Measurements from ENCODE around the gene PRKCB.

PRKCB gene

DNA sequence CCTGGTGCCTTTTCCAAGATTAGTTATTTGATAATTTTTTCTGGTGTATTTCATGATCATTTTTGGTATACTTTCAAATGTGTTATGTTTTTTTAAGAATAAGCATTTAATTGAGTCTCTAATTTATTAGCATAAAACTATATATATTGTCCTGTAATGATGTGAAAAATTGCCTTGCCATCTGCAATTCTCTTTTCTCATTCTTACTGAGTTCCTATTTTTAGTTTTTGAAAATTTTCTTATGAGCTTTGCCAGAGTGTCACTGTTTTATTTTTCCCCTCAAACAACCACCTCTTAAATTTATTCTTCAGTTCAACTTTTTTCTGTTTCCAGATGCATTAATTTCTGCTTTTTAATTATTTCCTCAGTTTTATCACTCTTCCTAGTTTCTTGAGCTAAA is 59.3 kb downstream of the PRKCB start:
- H3K4me3 Mint-ChIP-seq, result peak overlapping the region in 1 of 2 donors; percentile 39
- peaks cover 0 to 1% of the 10 kb centered on the region in 2 donors for H3K9me3 Mint-ChIP-seq
- no peak overlapping the region for H3K27ac Mint-ChIP-seq
- DNase-seq, result no peak
- no peak for ATAC-seq (replicated peaks)
- H3K4me1 Mint-ChIP-seq, result peaks cover 48 to 74% of the 10 kb centered on the region in 2 donors
- no peaks in the 10 kb centered on the region for H3K27me3 Mint-ChIP-seq
- H3K36me3 Mint-ChIP-seq, result peaks cover 24 to 39% of the 10 kb centered on the region in 2 donors

DNA sequence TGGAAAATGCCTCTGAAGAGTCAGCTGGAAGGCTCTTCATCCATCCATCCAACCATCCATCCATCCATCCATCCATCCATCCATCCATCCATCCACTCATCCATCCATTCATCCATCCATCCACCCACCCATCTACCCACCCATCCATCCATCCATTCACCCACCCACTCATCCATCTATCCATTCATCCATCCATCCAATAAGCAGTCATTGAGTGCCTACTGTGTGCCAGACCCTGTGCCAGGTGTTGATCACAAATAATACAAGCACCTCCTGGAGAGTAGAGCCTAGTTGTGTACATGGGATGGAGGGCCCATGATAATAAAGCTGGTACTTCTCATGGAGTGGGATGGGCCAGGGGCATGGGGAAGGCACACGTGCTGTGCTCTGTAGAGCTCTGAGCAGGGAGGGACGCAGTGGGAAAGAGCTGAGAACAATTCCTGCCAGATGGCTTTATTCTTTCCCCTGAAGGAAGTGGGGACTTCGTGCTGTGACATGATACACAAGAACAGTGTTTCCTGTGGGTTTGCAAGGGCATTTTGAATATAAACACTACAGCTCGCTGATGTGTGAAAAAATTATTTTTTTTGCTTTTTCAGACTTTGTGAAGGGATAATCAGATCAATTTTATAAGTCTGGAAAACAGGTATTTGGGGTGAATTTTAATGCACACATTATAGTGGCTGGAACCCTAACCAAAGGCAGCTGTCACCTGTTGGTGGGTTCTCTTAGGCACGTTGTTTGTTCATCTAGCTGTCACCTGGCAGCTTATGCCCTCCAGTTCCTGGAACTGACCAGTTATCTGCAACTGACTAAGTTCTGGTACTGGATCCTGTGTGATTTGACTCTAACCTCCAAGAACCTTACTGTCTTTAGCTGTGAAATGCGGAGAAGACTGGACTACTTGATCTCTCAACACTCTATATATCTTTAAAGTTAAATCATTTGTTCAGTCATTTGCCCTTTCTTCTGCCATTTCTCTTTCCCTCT is 61.3 kb downstream of the PRKCB start:
- Mint-ChIP-seq H3K27ac (peak overlapping the region; percentile 88), H3K36me3 (peaks cover 21 to 44% of the 10 kb centered on the region in 2 donors), H3K27me3 (no peaks in the 10 kb centered on the region), H3K4me3 (peak overlapping the region; percentile 57 to 61), H3K9me3 (peaks cover 0 to 1% of the 10 kb centered on the region in 2 donors), H3K4me1 (peaks cover 49 to 84% of the 10 kb centered on the region in 2 donors)
- ATAC-seq (replicated peaks) (peak; percentile 83 to 90), DNase-seq (no peak)

DNA sequence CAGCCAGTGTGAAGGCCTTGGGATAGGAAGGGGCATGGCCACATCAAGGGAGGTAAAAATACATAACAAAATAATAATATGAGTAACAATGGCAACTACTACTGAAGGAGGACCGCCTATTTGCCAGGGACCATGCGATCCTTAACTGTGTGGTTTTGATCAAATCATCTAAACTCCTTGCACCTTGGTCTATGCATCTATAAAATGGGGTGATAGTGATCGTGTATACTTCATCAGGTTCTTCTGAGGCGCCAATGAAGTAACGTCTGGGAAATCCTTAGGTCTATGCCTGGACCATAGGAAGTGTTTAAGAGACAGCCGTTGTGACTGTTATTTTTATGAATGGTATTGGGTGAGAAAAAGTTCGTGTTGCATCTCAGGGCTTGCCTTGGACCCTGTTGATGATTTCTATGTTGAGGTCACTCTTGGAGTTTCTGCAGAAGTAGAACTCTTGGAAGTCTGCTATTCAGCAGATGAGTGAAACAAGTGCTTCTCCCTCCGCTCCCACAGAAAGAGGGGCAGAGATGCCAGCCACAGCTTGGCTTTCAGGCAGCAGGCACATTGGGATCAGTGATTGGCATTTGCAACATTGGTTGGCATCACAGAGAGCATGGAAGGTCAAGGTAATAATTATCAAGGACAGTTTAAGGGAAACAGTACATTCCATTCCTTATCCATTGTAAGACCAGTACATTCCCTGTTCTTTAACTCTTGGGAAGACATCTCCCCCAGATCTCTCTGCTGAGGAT is 63.1 kb downstream of the PRKCB start:
- no peak overlapping the region for H3K4me3 Mint-ChIP-seq
- H3K27ac Mint-ChIP-seq, result no peak overlapping the region
- ATAC-seq (replicated peaks) (no peak), DNase-seq (no peak)
- H3K27me3 Mint-ChIP-seq, result no peaks in the 10 kb centered on the region
- H3K4me1 Mint-ChIP-seq, result peaks cover 55 to 92% of the 10 kb centered on the region in 2 donors
- H3K9me3 Mint-ChIP-seq, result peaks cover 0 to 1% of the 10 kb centered on the region in 2 donors
- H3K36me3 Mint-ChIP-seq, result peaks cover 21 to 32% of the 10 kb centered on the region in 2 donors

DNA sequence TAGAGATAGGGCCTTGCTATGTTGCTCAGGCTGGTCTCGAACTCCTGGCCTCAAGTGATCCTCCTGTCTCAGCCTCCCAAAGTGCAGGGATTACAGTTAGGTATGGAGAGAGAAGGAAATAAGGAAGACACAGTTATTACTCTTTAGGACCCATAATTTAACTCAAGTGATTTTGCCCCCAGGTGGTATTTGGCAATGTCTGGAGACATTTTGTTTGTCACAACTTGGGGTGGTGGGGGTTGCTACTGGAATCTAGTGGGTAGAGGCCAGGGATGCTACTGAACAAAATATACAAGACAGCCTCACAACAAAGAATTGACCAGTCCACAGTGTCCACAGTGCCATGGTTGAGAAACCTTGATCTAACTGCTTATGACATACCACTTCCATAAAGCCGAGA is 64.1 kb downstream of the PRKCB start:
- no peaks in the 10 kb centered on the region for H3K9me3 Mint-ChIP-seq
- H3K4me3 Mint-ChIP-seq, result no peak overlapping the region
- peaks cover 15 to 23% of the 10 kb centered on the region in 2 donors for H3K36me3 Mint-ChIP-seq
- H3K27me3 Mint-ChIP-seq, result no peaks in the 10 kb centered on the region
- ATAC-seq (replicated peaks) (no peak), DNase-seq (no peak)
- H3K27ac Mint-ChIP-seq, result no peak overlapping the region
- peaks cover 57 to 92% of the 10 kb centered on the region in 2 donors for H3K4me1 Mint-ChIP-seq

DNA sequence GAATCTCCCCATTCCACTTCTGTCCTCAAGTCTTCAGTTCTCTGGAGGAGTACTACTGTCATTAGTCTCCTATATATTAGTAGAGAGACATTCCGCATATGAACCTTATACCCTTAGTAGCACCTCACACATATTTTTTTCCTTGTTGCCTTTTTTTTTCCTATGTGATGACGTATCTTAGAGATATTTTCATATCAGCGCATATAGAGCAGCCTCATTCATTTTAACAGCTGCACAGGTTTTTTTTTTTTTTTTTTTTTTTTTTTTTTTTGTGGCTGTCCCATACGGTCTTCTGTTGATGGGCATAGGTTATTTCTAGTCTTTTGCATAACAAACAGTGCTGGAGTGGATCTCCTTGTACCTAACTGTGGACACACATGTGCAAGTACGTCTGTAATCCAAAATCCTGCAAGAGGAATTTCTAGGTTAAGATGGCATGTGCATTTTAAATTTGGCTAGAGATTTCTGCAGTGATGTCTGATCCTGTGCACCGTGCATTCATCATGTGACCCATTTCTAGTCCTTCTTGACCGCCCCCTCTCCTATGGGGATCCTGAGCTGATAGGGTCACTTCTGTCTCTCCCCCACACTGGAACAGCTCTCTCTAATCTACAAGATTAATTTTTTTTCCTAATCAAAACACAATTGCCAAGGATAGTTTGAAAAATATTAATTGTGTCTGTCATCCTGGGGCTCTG is 64.8 kb downstream of the PRKCB start:
- Mint-ChIP-seq H3K4me1 (peaks cover 59 to 93% of the 10 kb centered on the region in 2 donors), H3K9me3 (no peaks in the 10 kb centered on the region), H3K27me3 (no peaks in the 10 kb centered on the region), H3K4me3 (peak overlapping the region; percentile 70 to 73), H3K36me3 (peaks cover 14 to 22% of the 10 kb centered on the region in 2 donors), H3K27ac (peak overlapping the region; percentile 84)
- DNase-seq (no peak), ATAC-seq (replicated peaks) (peak in 1 of 2 donors; percentile 22)

DNA sequence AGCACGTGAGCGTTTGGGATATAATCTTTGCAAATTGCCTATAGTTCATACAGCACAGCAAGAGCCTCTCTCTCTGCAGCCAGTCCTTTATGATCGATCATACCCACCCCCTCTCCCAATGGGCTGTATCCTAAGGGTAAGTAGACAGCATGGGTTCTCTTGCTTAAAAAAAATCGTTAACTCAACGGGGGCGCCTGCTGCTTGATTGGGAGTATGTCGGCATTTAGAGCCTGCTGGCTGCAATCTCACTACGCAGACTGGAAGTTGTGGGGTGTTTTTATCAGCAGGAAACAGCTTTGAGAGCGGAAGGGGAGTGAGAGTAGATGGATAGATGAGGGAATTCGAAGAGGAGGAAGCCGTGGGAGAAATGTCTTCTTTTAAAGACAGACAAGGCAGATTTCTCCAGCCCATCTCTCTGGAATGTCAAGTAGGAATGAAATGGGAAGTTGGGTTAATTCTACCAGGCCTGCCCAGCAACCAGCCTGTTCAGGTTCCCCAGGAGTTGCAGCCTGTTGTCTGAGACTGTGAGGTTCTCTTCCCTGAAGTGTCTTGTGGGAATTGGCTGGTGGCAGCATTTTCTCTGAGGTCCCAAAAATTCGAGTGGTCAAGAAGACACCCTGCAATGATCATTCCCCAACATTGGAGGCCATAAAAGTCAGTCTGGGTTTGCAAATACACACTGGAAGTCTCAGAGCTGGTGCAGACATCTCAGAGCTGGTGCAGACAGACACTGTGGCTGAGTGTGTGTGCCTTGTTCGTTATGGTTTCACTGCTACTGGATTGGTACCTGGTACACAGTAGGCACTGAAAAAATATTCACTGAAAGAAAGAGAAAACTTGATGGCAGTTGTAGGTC is 65.6 kb downstream of the PRKCB start:
- peaks cover 63 to 96% of the 10 kb centered on the region in 2 donors for H3K4me1 Mint-ChIP-seq
- H3K36me3 Mint-ChIP-seq, result peaks cover 14 to 22% of the 10 kb centered on the region in 2 donors
- ATAC-seq (replicated peaks), result no peak
- no peaks in the 10 kb centered on the region for H3K9me3 Mint-ChIP-seq
- H3K4me3 Mint-ChIP-seq, result peak overlapping the region; percentile 70 to 73
- peak overlapping the region; percentile 84 for H3K27ac Mint-ChIP-seq
- no peaks in the 10 kb centered on the region for H3K27me3 Mint-ChIP-seq
- DNase-seq, result no peak

DNA sequence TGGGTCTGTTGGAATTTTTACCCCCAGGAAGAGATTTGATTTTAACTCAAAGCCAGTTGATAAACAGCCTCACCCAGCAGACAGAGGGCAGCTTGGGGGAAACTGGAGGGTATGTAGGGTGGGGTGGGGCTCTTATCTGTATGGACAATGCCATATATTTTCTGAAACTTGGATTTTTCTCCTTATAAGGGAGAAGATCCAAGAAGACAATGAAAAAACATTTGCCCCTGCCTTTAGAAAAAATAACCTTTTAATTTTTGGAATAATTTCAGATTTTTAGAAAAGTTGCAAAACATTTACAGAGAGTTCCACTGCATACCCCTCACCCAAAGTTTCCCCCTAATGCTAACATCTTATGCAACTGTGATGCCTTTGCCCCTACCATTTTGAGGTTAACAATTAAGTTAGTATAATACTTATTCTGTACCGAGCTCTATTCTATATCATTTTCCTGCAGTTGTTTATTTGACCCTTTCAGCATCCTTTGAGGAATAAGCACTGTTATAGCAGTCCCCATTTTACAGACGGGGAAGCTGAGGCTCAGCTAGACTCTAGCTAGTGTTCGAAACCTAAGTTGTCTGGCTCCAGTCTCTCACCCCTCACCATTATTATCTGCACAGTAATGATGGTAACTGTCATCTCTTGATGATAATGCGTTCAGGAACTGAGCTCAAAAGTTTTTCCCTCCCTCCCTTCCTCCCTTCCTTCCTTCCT is 66.4 kb downstream of the PRKCB start:
- H3K9me3 Mint-ChIP-seq, result no peaks in the 10 kb centered on the region
- H3K4me1 Mint-ChIP-seq, result peaks cover 60 to 96% of the 10 kb centered on the region in 2 donors
- DNase-seq (no peak), ATAC-seq (replicated peaks) (no peak)
- H3K4me3 Mint-ChIP-seq, result no peak overlapping the region
- H3K27ac Mint-ChIP-seq, result peak overlapping the region; percentile 84
- peaks cover 11 to 17% of the 10 kb centered on the region in 2 donors for H3K36me3 Mint-ChIP-seq
- no peaks in the 10 kb centered on the region for H3K27me3 Mint-ChIP-seq

DNA sequence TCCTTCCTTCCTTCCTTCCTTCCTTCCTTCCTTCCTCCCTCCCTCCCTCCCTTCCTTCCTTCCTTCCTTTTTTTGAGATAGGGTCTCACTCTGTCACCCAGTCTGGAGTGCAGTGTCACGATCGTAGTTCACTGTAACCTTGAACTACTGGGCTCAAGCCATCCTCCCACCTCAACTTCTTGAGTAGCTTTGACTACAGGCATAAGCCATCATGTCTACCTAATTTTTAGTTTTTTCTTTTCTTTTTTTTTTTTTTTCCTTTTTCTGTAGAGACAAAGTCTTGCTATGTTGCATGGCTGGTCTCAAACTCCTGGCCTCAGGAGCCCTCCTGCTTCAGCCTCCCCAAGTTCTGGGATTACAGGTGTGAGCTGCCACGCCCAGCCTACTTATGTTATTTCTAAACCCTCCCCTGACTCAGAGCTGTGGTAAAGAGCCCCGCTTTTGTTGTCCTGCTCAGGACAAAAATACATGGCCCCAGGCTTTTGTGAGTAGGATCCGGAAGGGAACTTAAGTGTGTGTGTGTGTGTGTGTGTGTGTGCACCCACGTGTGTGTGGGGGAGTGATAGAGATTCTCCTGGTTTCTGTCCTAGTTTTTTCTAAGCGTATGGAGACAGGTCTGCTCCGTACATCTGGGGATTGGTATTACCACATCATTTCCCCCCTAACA is 67.1 kb downstream of the PRKCB start:
- Mint-ChIP-seq H3K4me1 (peaks cover 66 to 96% of the 10 kb centered on the region in 2 donors), H3K27me3 (no peaks in the 10 kb centered on the region), H3K9me3 (no peaks in the 10 kb centered on the region), H3K4me3 (no peak overlapping the region), H3K36me3 (peaks cover 15 to 20% of the 10 kb centered on the region in 2 donors), H3K27ac (peak overlapping the region; percentile 90)
- DNase-seq, result no peak
- peak in 1 of 2 donors; percentile 50 for ATAC-seq (replicated peaks)

DNA sequence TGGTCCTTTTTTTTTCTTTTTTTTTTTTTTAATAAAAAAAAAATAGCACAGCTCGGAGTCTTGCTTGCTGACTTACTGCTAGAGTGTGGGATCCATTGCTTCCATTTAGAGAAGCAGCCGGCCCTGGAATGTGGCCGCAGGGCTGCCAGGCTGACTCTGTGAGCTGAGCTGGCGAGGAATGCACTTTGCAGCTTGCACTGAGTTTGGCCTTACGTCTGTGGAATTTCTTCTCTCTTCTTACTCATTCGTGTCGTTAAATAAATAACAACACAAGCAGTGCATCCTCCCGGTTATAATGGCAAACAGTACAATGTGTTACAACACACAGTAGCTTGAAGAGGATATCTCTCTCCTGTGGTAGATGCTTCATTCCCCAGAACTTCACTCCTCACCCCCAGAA is 69.2 kb downstream of the PRKCB start:
- no peaks in the 10 kb centered on the region for H3K9me3 Mint-ChIP-seq
- H3K4me1 Mint-ChIP-seq, result peaks cover 71 to 98% of the 10 kb centered on the region in 2 donors
- H3K27ac Mint-ChIP-seq, result no peak overlapping the region
- no peaks in the 10 kb centered on the region for H3K27me3 Mint-ChIP-seq
- ATAC-seq (replicated peaks), result no peak
- no peak overlapping the region for H3K4me3 Mint-ChIP-seq
- no peak for DNase-seq
- H3K36me3 Mint-ChIP-seq, result peaks cover 9 to 24% of the 10 kb centered on the region in 2 donors

DNA sequence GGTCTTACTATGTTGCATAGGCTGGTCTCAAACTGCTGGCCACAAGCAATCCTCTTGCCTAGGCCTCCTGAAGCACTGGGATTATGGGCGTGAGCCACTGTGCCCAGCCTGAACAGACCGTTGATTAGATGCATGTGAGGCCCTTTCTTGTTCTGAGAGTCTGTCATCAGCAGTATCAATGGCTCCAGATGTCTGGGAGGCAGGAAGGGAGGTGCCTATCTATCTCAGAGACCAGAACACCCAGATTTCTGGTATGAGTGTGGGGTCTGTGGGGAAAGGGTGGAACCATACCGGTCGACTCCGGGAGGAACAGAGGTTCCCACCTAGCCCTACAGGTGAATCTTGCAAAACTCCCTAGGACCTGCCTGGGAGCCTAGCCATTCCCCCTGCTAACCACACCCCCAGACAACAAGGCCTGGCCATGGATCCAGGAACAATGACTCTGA is 71.7 kb downstream of the PRKCB start:
- H3K9me3 Mint-ChIP-seq, result no peaks in the 10 kb centered on the region
- peak overlapping the region; percentile 68 for H3K27ac Mint-ChIP-seq
- DNase-seq (no peak), ATAC-seq (replicated peaks) (peak in 1 of 2 donors; percentile 22)
- peaks cover 65 to 95% of the 10 kb centered on the region in 2 donors for H3K4me1 Mint-ChIP-seq
- no peak overlapping the region for H3K4me3 Mint-ChIP-seq
- H3K27me3 Mint-ChIP-seq, result no peaks in the 10 kb centered on the region
- H3K36me3 Mint-ChIP-seq, result peaks cover 16 to 36% of the 10 kb centered on the region in 2 donors

DNA sequence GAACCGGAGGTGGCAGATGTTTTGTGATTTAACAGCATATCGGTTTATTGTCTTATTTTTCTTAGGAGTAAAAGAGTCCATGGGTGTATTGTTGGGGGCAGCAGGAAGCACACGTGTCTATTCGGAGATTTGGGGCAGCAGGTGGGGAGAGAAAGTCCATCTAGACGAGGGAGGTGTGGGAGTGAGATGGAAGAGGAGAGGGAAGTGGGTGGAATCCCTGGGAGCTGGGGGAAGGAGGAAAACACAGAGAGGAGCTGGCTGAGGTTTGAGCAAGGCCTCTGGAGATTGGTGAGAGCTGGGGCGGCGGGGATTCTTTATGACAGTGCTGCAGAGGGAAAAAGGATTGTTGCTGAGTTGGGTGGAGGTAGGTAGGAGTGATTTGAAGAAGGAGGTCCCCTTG is 72.1 kb downstream of the PRKCB start:
- Mint-ChIP-seq H3K27me3 (no peaks in the 10 kb centered on the region), H3K27ac (peak overlapping the region; percentile 68), H3K4me3 (no peak overlapping the region), H3K4me1 (peaks cover 62 to 93% of the 10 kb centered on the region in 2 donors), H3K9me3 (no peaks in the 10 kb centered on the region), H3K36me3 (peaks cover 16 to 37% of the 10 kb centered on the region in 2 donors)
- ATAC-seq (replicated peaks) (no peak), DNase-seq (no peak)

DNA sequence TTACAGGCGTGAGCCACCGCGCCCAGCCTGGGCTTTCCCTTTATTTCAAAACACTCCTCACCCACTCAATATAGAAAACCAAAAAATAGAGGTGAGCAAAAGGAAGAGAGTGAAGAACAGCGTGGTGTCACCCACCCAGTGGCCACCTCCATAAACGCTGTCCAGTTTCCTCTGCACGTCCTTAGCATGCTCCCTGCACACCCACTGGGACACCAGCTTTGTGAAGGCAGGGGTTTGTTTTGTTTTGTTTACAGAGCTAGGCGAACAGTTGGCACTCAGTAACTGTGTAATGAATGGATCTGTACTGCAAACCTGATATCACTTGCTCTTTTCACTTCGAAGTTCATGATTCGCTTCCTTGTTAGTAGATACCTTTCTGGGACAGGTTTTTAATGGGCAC is 73.0 kb downstream of the PRKCB start:
- peaks cover 66 to 93% of the 10 kb centered on the region in 2 donors for H3K4me1 Mint-ChIP-seq
- no peak overlapping the region for H3K4me3 Mint-ChIP-seq
- DNase-seq (no peak), ATAC-seq (replicated peaks) (no peak)
- H3K27ac Mint-ChIP-seq, result peak overlapping the region; percentile 59
- H3K36me3 Mint-ChIP-seq, result peaks cover 15 to 42% of the 10 kb centered on the region in 2 donors
- H3K27me3 Mint-ChIP-seq, result no peaks in the 10 kb centered on the region
- H3K9me3 Mint-ChIP-seq, result no peaks in the 10 kb centered on the region

All from stimulated activated naive B cell treated with anti-CD40 and anti-IgM and Interleukin-4, amounts not matched to agents 10 μg/mL and 1 μg/mL and 100 μg/mL, for 72 hours (primary cell).